Nephron progenitor cell (in vitro differentiated cells): ENCODE data around the gene PHRF1.
"Not testable (repeated sequence)": the region's sequence is repeated elsewhere in the genome, so short reads cannot be mapped to it uniquely, and the experiment has no call there.

Source experiments
- DNase-seq: peaks from one replicate; pipeline ENCODE4 v3.0.0; 2021
- H3K27ac Mint-ChIP-seq: 2 replicates; pipeline ENCODE4 v1.8.0; 2021; ENCODE audit warnings: mild to moderate bottlenecking, moderate library complexity, mixed read lengths
- H3K27me3 Mint-ChIP-seq: 2 replicates; pipeline ENCODE4 v1.8.0; 2021; ENCODE audit warnings: mild to moderate bottlenecking, low read depth, mixed read lengths; ENCODE audit not compliant: poor library complexity
- H3K36me3 Mint-ChIP-seq: 2 replicates; pipeline ENCODE4 v1.8.0; 2021; ENCODE audit warnings: low read depth, mixed read lengths
- H3K4me1 Mint-ChIP-seq: 2 replicates; pipeline ENCODE4 v1.8.0; 2021; ENCODE audit warnings: mixed read lengths
- H3K4me3 Mint-ChIP-seq: 2 replicates; pipeline ENCODE4 v1.8.0; 2021; ENCODE audit warnings: mild to moderate bottlenecking, moderate library complexity, mixed read lengths
- H3K9me3 Mint-ChIP-seq: 2 replicates; pipeline ENCODE4 v1.8.0; 2021; ENCODE audit warnings: mild to moderate bottlenecking, moderate library complexity, mixed read lengths
- TF ChIP-seq, protein P1 (sequence below): fragments of 200-600 bp; sonication (generic); IDR thresholded peaks from 2 replicates; pipeline ENCODE4 v1.5.0; 2021; ENCODE audit warnings: antibody characterized with exemption

Gene PHRF1

GRCh38 chr11:643366-643765 is 67.1 kb downstream of the PHRF1 start:
- no peak overlapping the region for H3K4me3 Mint-ChIP-seq
- no peak for DNase-seq
- H3K9me3 Mint-ChIP-seq, result no peaks in the 10 kb centered on the region
- H3K4me1 Mint-ChIP-seq, result peaks cover 9% of the 10 kb centered on the region
- peaks cover 6% of the 10 kb centered on the region for H3K36me3 Mint-ChIP-seq
- TF ChIP-seq, protein P1, sequence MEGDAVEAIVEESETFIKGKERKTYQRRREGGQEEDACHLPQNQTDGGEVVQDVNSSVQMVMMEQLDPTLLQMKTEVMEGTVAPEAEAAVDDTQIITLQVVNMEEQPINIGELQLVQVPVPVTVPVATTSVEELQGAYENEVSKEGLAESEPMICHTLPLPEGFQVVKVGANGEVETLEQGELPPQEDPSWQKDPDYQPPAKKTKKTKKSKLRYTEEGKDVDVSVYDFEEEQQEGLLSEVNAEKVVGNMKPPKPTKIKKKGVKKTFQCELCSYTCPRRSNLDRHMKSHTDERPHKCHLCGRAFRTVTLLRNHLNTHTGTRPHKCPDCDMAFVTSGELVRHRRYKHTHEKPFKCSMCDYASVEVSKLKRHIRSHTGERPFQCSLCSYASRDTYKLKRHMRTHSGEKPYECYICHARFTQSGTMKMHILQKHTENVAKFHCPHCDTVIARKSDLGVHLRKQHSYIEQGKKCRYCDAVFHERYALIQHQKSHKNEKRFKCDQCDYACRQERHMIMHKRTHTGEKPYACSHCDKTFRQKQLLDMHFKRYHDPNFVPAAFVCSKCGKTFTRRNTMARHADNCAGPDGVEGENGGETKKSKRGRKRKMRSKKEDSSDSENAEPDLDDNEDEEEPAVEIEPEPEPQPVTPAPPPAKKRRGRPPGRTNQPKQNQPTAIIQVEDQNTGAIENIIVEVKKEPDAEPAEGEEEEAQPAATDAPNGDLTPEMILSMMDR, result no peak
- H3K27ac Mint-ChIP-seq, result no peak overlapping the region
- peaks cover 22% of the 10 kb centered on the region for H3K27me3 Mint-ChIP-seq

- peaks cover 1% of the 10 kb centered on the region for H3K4me1 Mint-ChIP-seq
These were observed 67.8 kb downstream of the PHRF1 start for GRCh38 chr11:643849-644738.

DNA sequence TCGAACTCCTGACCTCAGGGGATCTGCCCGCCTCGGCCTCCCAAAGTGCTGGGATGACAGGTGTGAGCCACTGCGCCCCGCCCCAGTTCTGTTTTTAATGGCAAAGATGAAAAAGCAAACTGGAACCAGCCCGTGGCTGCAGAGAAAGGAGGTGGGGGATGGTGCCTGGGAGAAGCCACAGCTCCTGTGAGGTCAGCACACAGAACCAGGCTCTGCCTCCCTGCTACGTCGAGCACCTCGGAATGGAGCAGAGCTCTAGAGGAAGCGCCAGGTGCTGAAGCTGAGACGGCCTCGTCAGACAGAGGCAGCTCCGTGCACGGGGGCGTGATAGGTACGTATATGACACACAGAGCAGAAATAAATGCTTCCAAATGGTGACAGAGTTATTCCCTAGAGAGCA is 69.3 kb downstream of the PHRF1 start:
- Mint-ChIP-seq H3K4me3 (no peak overlapping the region), H3K9me3 (no peaks in the 10 kb centered on the region), H3K36me3 (peaks cover 22% of the 10 kb centered on the region), H3K27ac (no peak overlapping the region), H3K27me3 (peaks cover 9% of the 10 kb centered on the region), H3K4me1 (no peaks in the 10 kb centered on the region)
- TF ChIP-seq, protein P1, result no peak
- DNase-seq, result no peak

More at GRCh38 chr11:643849-644738, 67.8 kb downstream of the PHRF1 start:
- TF ChIP-seq, protein P1, result no peak
- Mint-ChIP-seq H3K27ac (no peak overlapping the region), H3K27me3 (peaks cover 15% of the 10 kb centered on the region), H3K4me3 (no peak overlapping the region), H3K36me3 (peaks cover 14% of the 10 kb centered on the region), H3K9me3 (no peaks in the 10 kb centered on the region)
- DNase-seq, result no peak

DNA sequence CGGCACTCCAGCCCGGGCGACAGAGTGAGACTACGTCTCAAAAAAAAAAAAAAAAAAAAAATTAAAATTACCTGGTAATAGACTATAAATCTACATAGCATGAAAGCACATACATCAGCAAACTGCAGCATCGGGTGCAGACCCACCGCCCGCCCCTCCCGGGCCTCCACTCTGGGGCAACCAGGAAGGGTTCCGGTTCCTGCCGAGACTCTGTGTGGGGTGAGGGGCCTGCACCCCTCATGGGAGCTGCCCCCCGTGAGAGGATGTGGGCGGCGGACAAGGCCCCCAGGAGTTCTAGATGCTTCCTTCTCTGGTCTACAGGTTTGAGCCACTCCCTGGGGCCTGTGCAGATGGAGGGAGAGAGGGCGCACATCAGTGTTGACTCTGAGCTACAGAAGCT is 69.9 kb downstream of the PHRF1 start:
- no peak for DNase-seq
- H3K9me3 Mint-ChIP-seq, result no peaks in the 10 kb centered on the region
- H3K36me3 Mint-ChIP-seq, result peaks cover 29% of the 10 kb centered on the region
- H3K4me3 Mint-ChIP-seq, result no peak overlapping the region
- TF ChIP-seq, protein P1, result no peak
- H3K27ac Mint-ChIP-seq, result no peak overlapping the region
- no peaks in the 10 kb centered on the region for H3K4me1 Mint-ChIP-seq
- H3K27me3 Mint-ChIP-seq, result peaks cover 7% of the 10 kb centered on the region

- not testable (repeated sequence) for H3K4me1 Mint-ChIP-seq, H3K27me3 Mint-ChIP-seq, H3K27ac Mint-ChIP-seq, DNase-seq, H3K9me3 Mint-ChIP-seq, H3K4me3 Mint-ChIP-seq
- H3K36me3 Mint-ChIP-seq, result peaks cover 44% of the 10 kb centered on the region
These were observed 71.4 kb downstream of the PHRF1 start for GRCh38 chr11:647672-648158.

- no peak overlapping the region for H3K27ac Mint-ChIP-seq
- no peaks in the 10 kb centered on the region for H3K27me3 Mint-ChIP-seq
- H3K9me3 Mint-ChIP-seq, result no peaks in the 10 kb centered on the region
- TF ChIP-seq, protein P1, result no peak
- no peaks in the 10 kb centered on the region for H3K4me1 Mint-ChIP-seq
- DNase-seq, result no peak
- peaks cover 52% of the 10 kb centered on the region for H3K36me3 Mint-ChIP-seq
- no peak overlapping the region for H3K4me3 Mint-ChIP-seq
These were observed 74.2 kb downstream of the PHRF1 start for GRCh38 chr11:650482-650881.

- not testable (repeated sequence) for DNase-seq, H3K27me3 Mint-ChIP-seq, H3K4me1 Mint-ChIP-seq, H3K27ac Mint-ChIP-seq, H3K4me3 Mint-ChIP-seq, H3K9me3 Mint-ChIP-seq
- peaks cover 47% of the 10 kb centered on the region for H3K36me3 Mint-ChIP-seq
These were observed 76.9 kb downstream of the PHRF1 start for GRCh38 chr11:653136-653535.
